NCI-H526 (cell line): ENCODE results near the gene DNAJC4.

ENCODE experiments used
- DNase-seq, 2 experiments: peaks; one replicate each; lab custom pipeline; 2025; lab: John Stamatoyannopoulos, UW

Gene DNAJC4

GRCh38 chr11:64259533-64260067 is 29.3 kb downstream of the DNAJC4 start:
- no peak for DNase-seq

DNA sequence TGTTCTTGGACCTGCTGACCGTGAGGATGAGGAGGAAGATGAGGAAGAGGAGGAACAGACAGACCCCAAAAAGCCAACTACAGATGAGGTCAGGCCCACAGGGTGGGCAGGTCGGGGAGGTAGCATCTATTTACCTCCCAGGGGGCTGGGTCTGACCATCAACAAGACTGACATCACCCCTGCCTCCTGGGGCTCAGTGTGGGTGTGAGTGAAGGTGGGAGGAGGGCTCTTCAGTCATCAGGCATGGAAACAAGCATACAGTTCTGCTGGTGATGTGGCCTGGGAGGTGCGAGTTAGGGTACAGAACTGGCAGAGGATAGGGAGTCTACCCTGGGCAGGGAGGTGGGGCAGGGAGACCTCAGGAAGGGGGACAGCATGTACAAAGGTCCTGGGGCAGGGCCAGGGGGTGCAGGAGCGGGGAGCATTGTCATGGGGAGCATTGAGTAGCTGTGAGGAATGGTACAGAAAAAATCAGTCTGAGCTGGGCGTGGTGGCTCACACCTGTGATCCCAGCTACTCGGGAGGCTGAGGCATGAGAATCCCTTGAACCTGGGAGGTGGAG is 29.9 kb downstream of the DNAJC4 start:
- no peak for DNase-seq

DNA sequence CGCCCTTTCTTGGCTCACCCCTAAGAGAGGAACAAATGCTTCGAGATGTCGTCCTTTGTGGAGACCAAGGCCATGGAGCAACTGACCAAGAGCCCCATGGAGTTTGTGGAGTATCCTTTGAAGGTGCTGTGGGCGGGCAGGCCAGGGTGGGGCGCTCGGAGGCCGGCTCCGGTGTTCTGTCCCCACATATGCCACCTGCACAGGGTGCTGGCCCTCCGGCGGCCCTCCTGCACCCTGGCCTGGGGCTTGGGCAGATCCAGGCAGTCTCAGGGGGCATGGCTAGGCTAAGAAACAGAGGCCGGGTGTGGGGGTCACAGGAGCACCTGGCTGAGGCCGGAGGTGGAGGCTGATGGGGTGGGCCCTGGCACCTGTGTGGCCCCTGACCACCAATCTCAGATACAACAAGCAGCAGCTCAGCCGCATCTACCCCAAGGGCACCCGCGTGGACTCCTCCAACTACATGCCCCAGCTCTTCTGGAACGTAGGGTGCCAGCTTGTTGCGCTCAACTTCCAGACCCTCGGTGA is 31.3 kb downstream of the DNAJC4 start:
- no peak for DNase-seq

DNA sequence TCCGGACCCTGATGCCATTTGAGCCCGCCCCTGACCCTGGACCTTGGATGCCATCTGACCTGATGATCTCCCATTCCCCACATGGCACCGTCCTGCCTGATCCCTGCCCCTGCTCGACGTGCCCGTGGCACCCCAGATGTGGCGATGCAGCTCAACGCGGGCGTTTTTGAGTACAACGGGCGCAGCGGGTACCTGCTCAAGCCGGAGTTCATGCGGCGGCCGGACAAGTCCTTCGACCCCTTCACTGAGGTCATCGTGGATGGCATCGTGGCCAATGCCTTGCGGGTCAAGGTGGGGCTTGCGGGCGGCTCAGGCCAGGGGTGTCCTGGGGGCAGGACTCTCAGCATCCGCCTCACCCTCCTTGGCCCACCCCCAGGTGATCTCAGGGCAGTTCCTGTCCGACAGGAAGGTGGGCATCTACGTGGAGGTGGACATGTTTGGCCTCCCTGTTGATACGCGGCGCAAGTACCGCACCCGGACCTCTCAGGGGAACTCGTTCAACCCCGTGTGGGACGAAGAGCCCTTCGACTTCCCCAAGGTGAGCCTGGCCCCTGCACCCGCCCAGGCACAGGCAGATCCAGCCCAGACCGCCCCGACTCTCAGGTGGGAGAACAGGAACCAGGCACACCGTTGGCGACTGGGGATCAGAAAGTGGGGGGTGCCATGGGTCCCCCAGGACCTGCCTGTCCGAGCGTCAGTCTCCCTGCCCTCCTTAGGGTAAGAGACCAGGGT is 32.1 kb downstream of the DNAJC4 start:
- no peak for DNase-seq

DNA sequence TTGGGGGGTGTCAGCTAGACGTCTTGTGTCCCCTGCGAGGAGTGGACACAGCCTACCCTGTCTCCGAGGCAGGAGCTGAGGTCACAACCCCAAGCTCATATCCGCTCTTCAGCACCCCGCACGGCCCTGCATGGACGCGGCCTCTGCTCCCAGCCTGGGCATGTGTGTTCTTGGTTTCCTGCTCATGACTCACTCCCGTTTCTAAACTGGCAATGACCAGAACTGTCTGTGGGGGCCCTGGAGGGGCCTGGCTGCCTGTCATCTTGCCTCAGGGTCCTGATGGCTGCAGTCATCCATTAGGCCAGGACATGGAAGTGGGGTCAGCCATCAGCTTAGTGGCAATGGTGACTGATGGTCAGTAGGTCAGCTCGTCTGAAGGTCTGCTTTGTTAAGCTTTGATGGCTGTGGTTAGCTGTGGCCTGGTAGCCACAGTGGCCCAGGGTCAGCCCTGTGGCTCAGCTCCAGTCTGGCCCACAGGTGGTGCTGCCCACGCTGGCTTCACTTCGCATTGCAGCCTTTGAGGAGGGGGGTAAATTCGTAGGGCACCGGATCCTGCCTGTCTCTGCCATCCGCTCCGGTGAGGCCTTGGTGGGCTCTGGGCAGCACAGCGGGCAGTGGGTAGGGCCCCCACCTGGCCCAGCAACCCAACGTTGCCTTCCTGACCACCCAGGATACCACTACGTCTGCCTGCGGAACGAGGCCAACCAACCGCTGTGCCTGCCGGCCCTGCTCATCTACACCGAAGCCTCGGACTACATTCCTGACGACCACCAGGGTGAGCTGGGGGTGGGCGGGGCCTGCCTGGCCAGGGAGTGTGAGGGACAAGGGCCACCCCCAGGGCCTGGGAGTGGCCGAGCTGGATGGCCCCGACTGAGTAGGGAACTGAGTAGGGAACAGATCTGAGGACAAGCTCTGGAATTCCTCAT is 32.9 kb downstream of the DNAJC4 start:
- peak in 1 of 2 experiments; percentile 21 for DNase-seq

GRCh38 chr11:64263947-64264317 is 33.6 kb downstream of the DNAJC4 start:
- no peak for DNase-seq

DNA sequence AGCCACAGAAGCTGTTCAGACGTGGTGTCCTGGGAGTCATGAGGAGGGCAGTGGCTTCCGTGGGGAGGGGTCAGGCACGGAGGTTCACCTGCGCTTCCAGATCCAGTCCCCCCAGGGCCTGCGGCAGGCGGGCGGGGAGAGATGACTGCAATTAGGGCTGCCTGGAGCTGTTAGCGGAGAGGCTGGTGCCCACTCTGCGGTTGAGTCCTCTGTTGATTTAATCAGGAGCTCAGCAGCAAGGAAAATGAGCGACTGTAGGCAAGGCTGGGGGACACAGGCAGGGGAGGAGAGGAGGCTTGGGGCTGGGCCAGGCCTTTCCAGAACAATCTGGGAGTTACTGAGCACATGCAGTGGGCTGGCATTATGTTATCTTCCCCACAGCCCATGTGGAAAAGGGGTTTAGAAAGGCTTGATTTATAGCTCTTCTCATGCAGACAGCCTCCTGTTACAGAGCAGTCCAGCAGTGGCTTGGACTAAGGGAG is 34.1 kb downstream of the DNAJC4 start:
- DNase-seq, result peak; percentile 75 to 90

- DNase-seq, result peak; percentile 94 to 97
These were observed 35.1 kb downstream of the DNAJC4 start for GRCh38 chr11:64265176-64266160.

GRCh38 chr11:64266339-64266738 is 36.0 kb downstream of the DNAJC4 start:
- DNase-seq, result no peak

GRCh38 chr11:64267207-64267945 is 37.0 kb downstream of the DNAJC4 start:
- DNase-seq, result peak in 1 of 2 experiments; percentile 73

GRCh38 chr11:64268025-64268892 is 37.9 kb downstream of the DNAJC4 start:
- no peak for DNase-seq

- DNase-seq, result peak in 1 of 2 experiments; percentile 47
These were observed 38.7 kb downstream of the DNAJC4 start for GRCh38 chr11:64268893-64269539.

DNA sequence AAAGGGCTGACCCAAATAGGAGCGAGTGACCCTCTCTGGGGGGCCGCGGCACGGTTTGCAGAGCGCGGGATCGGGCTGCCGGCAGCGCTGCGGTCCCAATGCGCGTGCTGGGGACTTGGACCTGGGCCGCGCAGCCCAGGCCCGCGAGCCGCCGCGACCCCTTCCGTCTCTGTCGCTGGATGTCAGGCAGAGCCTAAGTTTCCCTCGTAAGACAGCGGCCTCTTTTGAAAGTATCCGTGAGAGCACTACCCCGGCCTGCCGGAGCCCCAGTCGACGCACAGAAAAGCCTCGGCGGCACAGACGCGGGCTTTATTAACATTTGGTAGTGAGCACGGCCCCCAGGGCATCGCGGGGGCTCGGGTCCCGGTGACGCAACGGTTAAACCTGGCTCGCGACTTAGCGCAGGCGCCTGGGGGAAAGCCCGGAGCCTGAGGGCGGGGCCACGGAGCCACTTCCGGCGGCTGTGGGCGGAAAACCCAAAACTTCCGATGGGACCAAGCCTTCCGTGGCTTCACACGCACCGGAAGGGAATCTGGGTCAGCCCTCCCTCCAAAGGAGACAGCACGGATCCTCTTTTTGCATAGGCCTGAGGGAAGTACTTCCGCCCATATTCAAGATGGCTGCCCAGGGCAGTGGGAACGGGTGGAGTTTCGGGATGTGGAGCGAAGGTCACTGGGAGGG is 39.3 kb downstream of the DNAJC4 start:
- peak; percentile 100 for DNase-seq

DNA sequence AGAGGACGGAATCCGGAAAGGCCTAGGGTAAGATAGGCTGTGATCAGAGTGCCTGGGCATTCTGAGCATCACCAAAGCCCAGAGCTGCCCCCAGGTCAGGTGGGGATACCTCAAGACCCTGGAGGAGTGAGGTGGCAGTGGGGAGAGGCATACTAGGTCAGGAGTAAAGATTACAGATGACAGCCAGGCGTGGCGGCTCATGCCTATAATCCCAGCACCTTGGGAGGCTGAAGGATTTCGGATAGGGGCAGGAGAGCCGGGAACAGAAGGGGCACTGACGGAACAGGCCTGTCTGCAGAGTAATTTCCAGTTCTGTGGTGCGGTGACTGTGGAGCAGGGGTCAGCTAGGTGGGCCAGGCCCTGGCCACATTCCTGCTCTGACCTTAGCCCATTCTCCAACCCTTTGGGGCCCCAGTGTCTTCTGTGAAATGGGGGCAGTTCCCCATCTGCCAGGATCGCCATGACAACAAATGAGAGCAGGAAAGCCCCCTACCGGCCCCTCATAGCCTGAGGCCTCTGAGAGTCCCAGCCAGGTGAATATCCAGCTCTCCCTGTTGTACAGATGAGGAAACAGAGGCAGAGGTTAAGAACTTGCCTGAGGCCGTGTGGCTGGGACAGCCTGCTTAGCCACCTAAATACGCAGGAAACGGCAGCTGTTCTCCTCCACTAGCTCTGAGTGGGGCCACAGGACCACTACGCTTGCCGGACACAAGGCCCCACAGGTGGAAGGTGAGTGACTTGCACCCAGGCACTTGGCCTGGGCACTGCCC is 44.9 kb downstream of the DNAJC4 start:
- no peak for DNase-seq

GRCh38 chr11:64275841-64276240 is 45.5 kb downstream of the DNAJC4 start:
- DNase-seq, result no peak

DNA sequence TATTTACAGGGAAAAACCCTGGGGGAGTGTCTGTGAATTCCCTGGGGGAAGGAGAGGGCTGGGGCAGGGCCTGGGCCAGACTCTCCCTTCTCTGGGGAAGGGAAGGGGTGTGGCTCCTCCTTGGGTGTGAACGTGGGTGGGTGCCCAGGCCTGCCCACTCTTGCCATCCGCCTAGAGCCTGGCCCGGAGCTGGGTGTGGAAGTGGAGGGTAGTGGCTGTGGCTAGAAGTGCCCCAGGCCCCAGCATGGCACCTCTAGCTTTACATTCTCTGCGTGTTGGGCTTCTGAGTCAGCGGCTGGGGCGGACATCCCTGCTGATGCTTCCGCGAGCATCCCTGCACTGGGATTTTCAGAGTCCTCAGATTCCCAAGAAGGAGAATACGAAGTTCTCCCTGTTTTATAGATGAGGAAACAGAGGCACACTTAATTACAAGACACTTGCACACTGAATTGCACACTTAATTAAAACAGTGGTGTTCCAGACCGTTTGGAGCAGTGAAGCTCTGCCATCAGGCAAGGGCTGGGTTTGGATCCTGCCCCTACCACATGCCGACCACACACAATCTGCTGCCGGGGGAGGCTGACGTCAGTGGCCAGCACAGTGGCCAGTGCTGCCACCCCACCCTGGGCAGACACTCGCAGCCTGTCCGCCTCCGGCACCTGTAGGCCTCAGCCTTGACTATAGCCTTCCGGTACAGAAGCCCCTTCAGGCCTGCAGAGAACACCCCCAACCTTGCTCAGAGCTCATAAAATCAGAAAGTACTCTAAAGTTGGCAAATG is 46.5 kb downstream of the DNAJC4 start:
- no peak for DNase-seq
